K562 (cell line): Measurements from ENCODE around the gene GPN1. TPM values are rescaled to one million over a fixed set of nuclear protein-coding genes. Genes with fewer than 3 reads are reported as not detected.

Experiments used
- BACH1 ChIP-seq: fragments of 200-800 bp; sonication (Bioruptor generic); IDR thresholded peaks from 2 replicates; pipeline ENCODE4 v1.6.1; 2016; ENCODE audit warnings: missing genetic modification characterization, missing compliant biosample characterization
- CREB3L1 ChIP-seq: fragments of 450-650 bp; IDR thresholded peaks from 2 replicates; pipeline ENCODE4 v1.6.1; 2014; ENCODE audit warnings: low read depth, mild to moderate bottlenecking, moderate library complexity, borderline replicate concordance
- ESRRA ChIP-seq: fragments of 450-650 bp; IDR thresholded peaks from 2 replicates; pipeline ENCODE4 v1.6.1; 2014; ENCODE audit warnings: low read depth, mild to moderate bottlenecking, moderate library complexity, borderline replicate concordance
- HDAC2 ChIP-seq: fragments of 450-650 bp; IDR thresholded peaks from 2 replicates; pipeline ENCODE4 v1.6.1; 2016; ENCODE audit warnings: mild to moderate bottlenecking
- HIVEP1 ChIP-seq: fragments of 250-450 bp; sonication (Bioruptor Pico); IDR thresholded peaks from 2 replicates; pipeline ENCODE4 v1.4.0; 2020; ENCODE audit warnings: mild to moderate bottlenecking
- ILK ChIP-seq: fragments of 450-650 bp; IDR thresholded peaks from 2 replicates; pipeline ENCODE4 v1.6.1; 2016; ENCODE audit warnings: missing genetic modification characterization, low read depth, mild to moderate bottlenecking, missing compliant biosample characterization, moderate library complexity, borderline replicate concordance
- KHSRP ChIP-seq: fragments of 450-650 bp; IDR thresholded peaks from 2 replicates; pipeline ENCODE4 v1.6.1; 2017
- MIER1 ChIP-seq: fragments of 450-650 bp; IDR thresholded peaks from 2 replicates; pipeline ENCODE4 v1.6.1; 2016; ENCODE audit warnings: antibody characterized with exemption, mild to moderate bottlenecking, low read depth
- MITF ChIP-seq: IDR thresholded peaks from 2 replicates; pipeline ENCODE4 v1.6.1; 2014; ENCODE audit warnings: antibody characterized with exemption
- MXD1 ChIP-seq: fragments of 250-450 bp; sonication (Bioruptor Pico); IDR thresholded peaks from 2 replicates; pipeline ENCODE4 v1.8.0; 2021; ENCODE audit warnings: borderline replicate concordance, mild to moderate bottlenecking, moderate library complexity; ENCODE audit not compliant: poor library complexity, severe bottlenecking
- NFXL1 ChIP-seq: fragments of 450-650 bp; formaldehyde crosslinking; IDR thresholded peaks from 2 replicates; pipeline ENCODE4 v1.4.0; 2021; ENCODE audit warnings: mild to moderate bottlenecking
- RFX5 ChIP-seq: IDR thresholded peaks from 2 replicates; pipeline ENCODE4 v1.6.1; 2011; ENCODE audit warnings: low read depth, mild to moderate bottlenecking, improper control_type of control experiment, low read length
- SOX6 ChIP-seq: fragments of 450-650 bp; IDR thresholded peaks from 2 replicates; pipeline ENCODE4 v1.6.1; 2014; ENCODE audit warnings: mild to moderate bottlenecking
- SRF ChIP-seq, 2 experiments: fragments of 250-450, 450-650 bp in 1 of 2; sonication (Bioruptor Pico) in 1 of 2; sonication (generic) in 1 of 2; formaldehyde crosslinking; IDR thresholded peaks; 2 replicates each; pipeline versions ENCODE4 v1.5.0 to v1.5.1; 2020 to 2022; ENCODE audit warnings: mild to moderate bottlenecking in 1 of 2, missing genetic modification reagents in 1 of 2
- TAF9B ChIP-seq: fragments of 450-650 bp; IDR thresholded peaks from 2 replicates; pipeline ENCODE4 v1.6.1; 2018; ENCODE audit warnings: mild to moderate bottlenecking; ENCODE audit not compliant: partially characterized antibody
- TGIF2 ChIP-seq: sonication (generic); formaldehyde crosslinking; IDR thresholded peaks from 2 replicates; pipeline ENCODE4 v1.8.1; 2022; ENCODE audit warnings: mild to moderate bottlenecking, missing genetic modification reagents, moderate library complexity
- TSHZ1 ChIP-seq: fragments of 250-450 bp; sonication (Bioruptor Pico); IDR thresholded peaks from 2 replicates; pipeline ENCODE4 v1.4.0; 2020; ENCODE audit warnings: mild to moderate bottlenecking, moderate library complexity
- ZNF589 ChIP-seq: fragments of 200-800 bp; sonication (Bioruptor generic); IDR thresholded peaks from 2 replicates; pipeline ENCODE4 v1.6.1; 2016; ENCODE audit warnings: low read depth, missing genetic modification characterization, missing compliant biosample characterization
- polyA plus RNA-seq, 8 experiments: library from polyadenylated mRNA; depleted of rRNA in 4 of 8; stranded (reverse) in 5 of 8; unstranded in 3 of 8; fragments of >200 nt; fragmentation: Nextera tagmentation in 2 of 8; fragmentation: Illumina TruSeq in 1 of 8; extraction: Ambion mirVana in 2 of 8; extraction: Trizol in 1 of 8; gene quantifications; 2 replicates each; pipeline versions ENCODE4 v1.2.1 to v1.2.3, GENCODE V29; 2011 to 2014; ENCODE audit warnings: inconsistent platforms in 1 of 8, missing spikeins in 1 of 8
- total RNA-seq, 7 experiments: library from RNA; depleted of rRNA in 6 of 7; stranded (reverse); fragments of >200 nt in 6 of 7; fragmentation: Illumina TruSeq in 2 of 7; extraction: Trizol in 2 of 7; gene quantifications; 2 replicates each; pipeline versions ENCODE4 v1.2.1 to v1.2.3, GENCODE V29; 2011 to 2021; ENCODE audit warnings: low replicate concordance in 1 of 7

GPN1 gene
- total and polyA plus RNA-seq, 9 of the 15 experiments (the other 6 are each of a cell fraction or from before 2014, with no cell fraction given), result 23.4 to 171 (median 48.2) TPM

GRCh38 chr2:27663285-27664153 is 34.7 kb downstream of the GPN1 start, which contains the start of the genes SLC4A1AP and SUPT7L (continued):
- TF ChIP-seq MITF, result no peak
- peak; percentile 73; the same call in 1 of the 2 replicates for TF ChIP-seq SOX6
- peak; percentile 81 for TF ChIP-seq MIER1
- no peak for TF ChIP-seq ZNF589 (CRISPR knock-in tag)
- TF ChIP-seq TGIF2 (CRISPR knock-in tag), result no peak
- TF ChIP-seq ILK (tag), result no peak
- no peak for TF ChIP-seq NFXL1 (CRISPR knock-in tag)
- no peak for TF ChIP-seq BACH1 (tag)
- TF ChIP-seq MXD1 (CRISPR knock-in tag), result no peak
- TF ChIP-seq CREB3L1, result peak; percentile 93
- no peak for TF ChIP-seq RFX5
- TF ChIP-seq HIVEP1, result no peak
- peak; percentile 70; the same call in 1 of the 2 replicates for TF ChIP-seq KHSRP
- peak; percentile 98 for TF ChIP-seq HDAC2
- TF ChIP-seq TAF9B, result peak; percentile 100
- TF ChIP-seq TSHZ1 (CRISPR knock-in tag), result no peak
- peak; percentile 84 for TF ChIP-seq ESRRA
- TF ChIP-seq SRF (CRISPR knock-in tag; IDR thresholded peaks at IDR 0.05), result no peak; a peak in 1 of 4 replicates
